ENCODE results near the gene VENTX.

VENTX gene

GRCh38 chr10:133209117-133209516 lies 28.5 kb upstream of the VENTX start:
- no peaks in the 10 kb centered on the region for H3K27me3 ChIP-seq (replicated peaks; ENCODE audit: control insufficient read depth, insufficient read depth, low read length, poor library complexity, severe bottlenecking)
- H3K4me1 ChIP-seq (ENCODE audit: control insufficient read depth, insufficient read depth, low read length, poor library complexity, severe bottlenecking), result peaks cover 11% of the 10 kb centered on the region
- DNase-seq, result no peak
- no peaks in the 10 kb centered on the region for H3K9me3 ChIP-seq (ENCODE audit: control insufficient read depth, low read length)
- no peaks in the 10 kb centered on the region for H3K36me3 ChIP-seq (ENCODE audit: control insufficient read depth, insufficient read depth, low read length)
- H3K4me3 ChIP-seq (ENCODE audit: insufficient read depth, low read depth, low read length, poor library complexity, severe bottlenecking), result no peak overlapping the region
- no peak overlapping the region for H3K27ac ChIP-seq (ENCODE audit: insufficient read depth, low read length, poor library complexity, severe bottlenecking)

DNA sequence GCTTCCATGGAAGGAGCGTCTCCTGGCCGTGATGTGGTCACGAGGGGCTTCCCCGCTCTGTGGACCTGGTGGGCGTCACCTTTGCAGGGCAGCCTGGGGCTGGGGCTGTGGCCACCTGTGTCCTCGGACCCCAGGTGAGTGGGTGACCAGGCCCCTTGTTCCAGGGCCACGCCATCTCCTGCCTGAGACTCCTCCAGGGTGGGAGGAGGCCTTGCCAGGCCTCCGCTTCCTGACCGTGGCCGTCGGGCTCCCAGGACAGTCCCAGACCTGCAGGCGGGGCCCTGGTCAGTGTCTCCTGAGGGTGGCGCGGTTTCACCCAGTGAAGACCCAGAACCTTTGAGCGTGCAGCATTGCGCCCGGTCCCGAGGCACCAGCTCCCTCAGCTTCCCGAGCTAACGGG lies 28.0 kb upstream of the VENTX start:
- Histone ChIP-seq H3K9me3 (ENCODE audit: control insufficient read depth, low read length) (no peaks in the 10 kb centered on the region), H3K36me3 (ENCODE audit: control insufficient read depth, insufficient read depth, low read length) (no peaks in the 10 kb centered on the region), H3K4me3 (ENCODE audit: insufficient read depth, low read depth, low read length, poor library complexity, severe bottlenecking) (no peak overlapping the region), H3K27me3 (replicated peaks; ENCODE audit: control insufficient read depth, insufficient read depth, low read length, poor library complexity, severe bottlenecking) (no peaks in the 10 kb centered on the region), H3K4me1 (ENCODE audit: control insufficient read depth, insufficient read depth, low read length, poor library complexity, severe bottlenecking) (peaks cover 11% of the 10 kb centered on the region), H3K27ac (ENCODE audit: insufficient read depth, low read length, poor library complexity, severe bottlenecking) (no peak overlapping the region)
- DNase-seq, result no peak

GRCh38 chr10:133210398-133211140 lies 27.1 kb upstream of the VENTX start:
- no peak for DNase-seq
- no peak overlapping the region for H3K27ac ChIP-seq (ENCODE audit: insufficient read depth, low read length, poor library complexity, severe bottlenecking)

GRCh38 chr10:133211141-133211830 lies 26.4 kb upstream of the VENTX start:
- Histone ChIP-seq H3K4me1 (ENCODE audit: control insufficient read depth, insufficient read depth, low read length, poor library complexity, severe bottlenecking) (peaks cover 11% of the 10 kb centered on the region), H3K27ac (ENCODE audit: insufficient read depth, low read length, poor library complexity, severe bottlenecking) (no peak overlapping the region), H3K4me3 (ENCODE audit: insufficient read depth, low read depth, low read length, poor library complexity, severe bottlenecking) (no peak overlapping the region), H3K9me3 (ENCODE audit: control insufficient read depth, low read length) (no peaks in the 10 kb centered on the region), H3K27me3 (replicated peaks; ENCODE audit: control insufficient read depth, insufficient read depth, low read length, poor library complexity, severe bottlenecking) (no peaks in the 10 kb centered on the region), H3K36me3 (ENCODE audit: control insufficient read depth, insufficient read depth, low read length) (no peaks in the 10 kb centered on the region)
- no peak for DNase-seq

More at GRCh38 chr10:133210398-133211140, 27.1 kb upstream of the VENTX start:
- peaks cover 11% of the 10 kb centered on the region for H3K4me1 ChIP-seq (ENCODE audit: control insufficient read depth, insufficient read depth, low read length, poor library complexity, severe bottlenecking)
- H3K4me3 ChIP-seq (ENCODE audit: insufficient read depth, low read depth, low read length, poor library complexity, severe bottlenecking), result no peak overlapping the region
- H3K36me3 ChIP-seq (ENCODE audit: control insufficient read depth, insufficient read depth, low read length), result no peaks in the 10 kb centered on the region
- no peaks in the 10 kb centered on the region for H3K27me3 ChIP-seq (replicated peaks; ENCODE audit: control insufficient read depth, insufficient read depth, low read length, poor library complexity, severe bottlenecking)
- no peaks in the 10 kb centered on the region for H3K9me3 ChIP-seq (ENCODE audit: control insufficient read depth, low read length)

DNA sequence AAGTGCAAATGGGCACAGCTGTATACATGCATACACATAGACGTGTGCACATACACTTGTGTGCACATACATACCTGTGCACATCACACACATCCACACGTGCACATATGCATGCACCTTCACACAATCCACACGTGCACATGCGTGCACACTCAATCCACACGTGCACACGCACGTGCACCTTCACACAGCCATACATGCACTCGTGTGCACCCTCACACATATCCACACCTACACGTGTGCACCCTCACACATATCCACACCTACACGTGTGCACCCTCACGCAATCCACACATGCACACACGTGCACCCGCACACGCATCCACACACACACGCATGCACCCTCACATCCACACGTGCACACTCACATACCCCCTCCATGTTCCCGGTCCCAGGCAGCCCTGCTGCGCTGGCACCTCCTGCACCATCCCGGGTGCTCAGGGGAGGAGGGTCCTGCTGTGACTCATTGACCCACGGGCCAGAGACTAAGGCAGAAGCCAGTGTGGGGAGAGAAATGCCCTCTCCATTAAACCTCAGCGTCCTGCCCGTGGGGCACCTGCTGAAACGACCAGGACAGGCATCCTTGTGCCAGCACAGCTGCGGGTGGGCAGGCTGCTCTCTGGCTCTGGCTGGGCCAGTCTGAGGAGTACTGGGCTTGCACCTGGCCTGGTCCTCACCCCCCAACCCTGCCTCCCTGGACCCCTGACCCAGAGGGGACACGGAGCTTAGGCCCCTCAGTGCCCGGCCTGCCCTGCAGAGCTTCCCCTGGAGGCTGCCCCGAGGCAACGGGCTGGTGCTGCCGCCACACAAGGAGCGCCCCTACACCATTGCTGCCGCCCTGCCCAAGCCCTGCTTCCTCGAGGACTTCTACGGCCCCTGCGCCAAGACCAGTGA lies 25.4 kb upstream of the VENTX start:
- Histone ChIP-seq H3K27me3 (replicated peaks; ENCODE audit: control insufficient read depth, insufficient read depth, low read length, poor library complexity, severe bottlenecking) (no peaks in the 10 kb centered on the region), H3K9me3 (ENCODE audit: control insufficient read depth, low read length) (no peaks in the 10 kb centered on the region), H3K4me3 (ENCODE audit: insufficient read depth, low read depth, low read length, poor library complexity, severe bottlenecking) (no peak overlapping the region)

GRCh38 chr10:133212853-133213494 lies 24.7 kb upstream of the VENTX start:
- Histone ChIP-seq H3K4me3 (ENCODE audit: insufficient read depth, low read depth, low read length, poor library complexity, severe bottlenecking) (no peak overlapping the region), H3K36me3 (ENCODE audit: control insufficient read depth, insufficient read depth, low read length) (no peaks in the 10 kb centered on the region), H3K27ac (ENCODE audit: insufficient read depth, low read length, poor library complexity, severe bottlenecking) (no peak overlapping the region), H3K4me1 (ENCODE audit: control insufficient read depth, insufficient read depth, low read length, poor library complexity, severe bottlenecking) (peaks cover 11% of the 10 kb centered on the region), H3K27me3 (replicated peaks; ENCODE audit: control insufficient read depth, insufficient read depth, low read length, poor library complexity, severe bottlenecking) (no peaks in the 10 kb centered on the region), H3K9me3 (ENCODE audit: control insufficient read depth, low read length) (no peaks in the 10 kb centered on the region)
- DNase-seq, result no peak

More for the DNA sequence above, 25.4 kb upstream of the VENTX start:
- H3K4me1 ChIP-seq (ENCODE audit: control insufficient read depth, insufficient read depth, low read length, poor library complexity, severe bottlenecking), result peaks cover 11% of the 10 kb centered on the region
- H3K36me3 ChIP-seq (ENCODE audit: control insufficient read depth, insufficient read depth, low read length), result no peaks in the 10 kb centered on the region
- H3K27ac ChIP-seq (ENCODE audit: insufficient read depth, low read length, poor library complexity, severe bottlenecking), result no peak overlapping the region
- no peak for DNase-seq

DNA sequence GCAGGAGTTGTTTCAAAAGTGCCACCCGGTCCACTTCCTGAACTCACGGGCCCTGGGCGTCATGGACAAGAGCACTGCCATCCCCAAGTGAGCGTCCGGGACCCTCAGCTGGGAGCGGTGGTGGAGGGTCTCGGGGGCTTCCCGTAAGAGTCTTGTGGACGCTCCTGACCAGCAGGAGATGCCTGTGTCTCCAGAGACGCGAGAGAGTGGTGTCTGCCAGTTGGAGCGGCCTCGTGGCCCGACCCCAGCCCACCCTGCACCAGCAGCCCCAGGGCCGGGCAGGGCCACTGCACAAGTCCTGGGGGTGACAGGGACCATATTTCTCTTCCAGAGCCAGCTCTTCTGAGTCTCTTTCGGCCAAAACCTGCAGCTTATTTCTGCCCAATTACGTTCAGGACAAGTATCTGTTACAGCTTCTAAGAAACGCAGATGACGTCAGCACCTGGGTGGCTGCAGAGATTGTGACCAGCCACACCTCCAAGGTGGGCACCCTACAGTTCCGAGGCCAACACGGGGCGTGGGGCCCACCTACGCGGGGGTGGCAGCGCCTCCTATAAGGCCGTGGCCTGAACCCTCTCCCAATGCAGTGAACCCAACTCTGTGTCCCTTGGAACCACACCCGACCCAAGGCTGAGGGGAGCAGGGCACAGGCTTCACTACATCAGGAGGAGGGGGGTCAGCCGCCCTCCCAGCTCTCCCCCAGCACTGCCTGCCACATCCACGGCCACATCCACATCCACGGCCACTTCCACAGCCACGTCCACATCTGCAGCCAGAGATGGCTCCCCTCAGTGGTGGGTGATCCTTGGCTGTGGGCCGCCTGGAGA lies 23.8 kb upstream of the VENTX start:
- H3K4me3 ChIP-seq (ENCODE audit: insufficient read depth, low read depth, low read length, poor library complexity, severe bottlenecking), result no peak overlapping the region
- H3K36me3 ChIP-seq (ENCODE audit: control insufficient read depth, insufficient read depth, low read length), result no peaks in the 10 kb centered on the region
- H3K27ac ChIP-seq (ENCODE audit: insufficient read depth, low read length, poor library complexity, severe bottlenecking), result no peak overlapping the region
- H3K27me3 ChIP-seq (replicated peaks; ENCODE audit: control insufficient read depth, insufficient read depth, low read length, poor library complexity, severe bottlenecking), result peaks cover under 1% of the 10 kb centered on the region
- DNase-seq, result no peak
- no peaks in the 10 kb centered on the region for H3K9me3 ChIP-seq (ENCODE audit: control insufficient read depth, low read length)
- H3K4me1 ChIP-seq (ENCODE audit: control insufficient read depth, insufficient read depth, low read length, poor library complexity, severe bottlenecking), result peaks cover 11% of the 10 kb centered on the region

DNA sequence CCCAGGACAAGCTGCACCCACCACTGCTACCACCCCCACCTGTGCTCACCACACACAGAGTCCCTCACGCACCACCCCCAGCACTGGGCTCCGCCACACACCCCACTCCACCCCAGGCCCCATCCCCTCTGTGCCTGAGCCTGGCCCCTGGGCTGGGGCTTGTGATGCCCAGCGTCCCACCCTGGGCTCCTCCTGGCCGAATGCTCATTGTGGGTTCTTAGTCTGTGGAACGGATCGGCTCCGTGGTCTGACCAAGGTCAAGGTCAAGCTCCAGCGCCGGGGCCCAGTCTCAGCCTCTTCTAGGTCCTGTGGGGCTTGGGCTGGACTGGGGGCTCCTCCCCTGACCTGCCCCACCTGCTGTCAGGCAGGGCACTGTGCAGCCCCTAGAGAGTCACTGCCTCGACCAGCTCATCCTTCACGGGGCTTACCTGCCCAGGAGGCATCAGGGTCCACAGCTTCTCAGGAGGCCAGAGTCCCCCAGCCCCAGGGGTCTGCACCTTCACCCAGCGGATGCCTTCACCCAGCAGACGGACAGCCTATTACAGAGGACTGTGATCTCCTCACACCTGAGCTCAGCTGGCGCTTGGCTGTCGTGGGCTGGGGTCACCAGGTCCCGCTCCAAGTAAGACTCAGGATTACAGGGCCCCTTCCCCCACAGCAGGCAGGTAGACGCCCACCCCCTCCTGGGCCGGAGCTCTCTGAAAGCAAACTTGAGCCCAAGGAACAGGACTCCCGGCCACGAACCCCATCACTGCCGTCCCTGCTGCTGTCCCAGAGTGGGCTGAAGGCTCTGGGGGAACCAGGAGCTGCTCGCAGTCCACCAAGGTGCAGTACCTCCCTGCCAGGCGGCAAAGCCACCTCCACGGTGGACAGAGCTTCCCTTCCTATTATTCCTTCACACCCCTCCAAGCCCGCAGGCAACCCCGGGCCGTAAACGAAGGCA lies 22.9 kb upstream of the VENTX start:
- no peak overlapping the region for H3K4me3 ChIP-seq (ENCODE audit: insufficient read depth, low read depth, low read length, poor library complexity, severe bottlenecking)
- no peak overlapping the region for H3K27ac ChIP-seq (ENCODE audit: insufficient read depth, low read length, poor library complexity, severe bottlenecking)
- H3K4me1 ChIP-seq (ENCODE audit: control insufficient read depth, insufficient read depth, low read length, poor library complexity, severe bottlenecking), result peaks cover 11% of the 10 kb centered on the region
- H3K36me3 ChIP-seq (ENCODE audit: control insufficient read depth, insufficient read depth, low read length), result no peaks in the 10 kb centered on the region
- H3K9me3 ChIP-seq (ENCODE audit: control insufficient read depth, low read length), result no peaks in the 10 kb centered on the region
- peaks cover 3% of the 10 kb centered on the region for H3K27me3 ChIP-seq (replicated peaks; ENCODE audit: control insufficient read depth, insufficient read depth, low read length, poor library complexity, severe bottlenecking)
- DNase-seq, result no peak

Data from effector memory CD4-positive, alpha-beta T cell (primary cell).